Measurements from ENCODE around the gene TBC1D22B.
A peak's percentile ranks its signal among the peaks of the same experiment; 100 is the strongest.
"Not testable (repeated sequence)": the region's sequence is repeated elsewhere in the genome, so short reads cannot be mapped to it uniquely, and the experiment has no call there.

The TBC1D22B gene

DNA sequence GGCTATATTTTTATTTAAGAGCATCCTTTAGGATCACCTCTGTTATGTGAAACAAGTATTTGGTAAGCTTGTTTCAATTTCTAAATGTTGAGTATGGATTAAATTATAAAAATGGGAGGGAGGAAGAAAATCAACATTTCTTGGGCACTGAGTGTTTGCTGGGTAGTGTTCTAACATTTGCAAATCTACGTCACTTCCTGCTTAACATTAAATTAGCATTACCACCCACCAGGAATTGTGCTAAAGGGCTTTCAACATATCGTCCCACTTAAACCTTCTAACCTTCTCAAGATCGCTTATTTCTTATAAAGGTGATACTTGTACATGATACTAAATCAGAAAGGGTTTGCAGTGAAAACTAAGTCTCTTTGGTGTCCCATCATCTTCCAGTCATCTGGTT is 8.3 kb downstream of the TBC1D22B start:
- no peak for DNase-seq

- no peak for DNase-seq
Measured at GRCh38 chr6:37269105-37269504, 11.5 kb downstream of the TBC1D22B start.

DNA sequence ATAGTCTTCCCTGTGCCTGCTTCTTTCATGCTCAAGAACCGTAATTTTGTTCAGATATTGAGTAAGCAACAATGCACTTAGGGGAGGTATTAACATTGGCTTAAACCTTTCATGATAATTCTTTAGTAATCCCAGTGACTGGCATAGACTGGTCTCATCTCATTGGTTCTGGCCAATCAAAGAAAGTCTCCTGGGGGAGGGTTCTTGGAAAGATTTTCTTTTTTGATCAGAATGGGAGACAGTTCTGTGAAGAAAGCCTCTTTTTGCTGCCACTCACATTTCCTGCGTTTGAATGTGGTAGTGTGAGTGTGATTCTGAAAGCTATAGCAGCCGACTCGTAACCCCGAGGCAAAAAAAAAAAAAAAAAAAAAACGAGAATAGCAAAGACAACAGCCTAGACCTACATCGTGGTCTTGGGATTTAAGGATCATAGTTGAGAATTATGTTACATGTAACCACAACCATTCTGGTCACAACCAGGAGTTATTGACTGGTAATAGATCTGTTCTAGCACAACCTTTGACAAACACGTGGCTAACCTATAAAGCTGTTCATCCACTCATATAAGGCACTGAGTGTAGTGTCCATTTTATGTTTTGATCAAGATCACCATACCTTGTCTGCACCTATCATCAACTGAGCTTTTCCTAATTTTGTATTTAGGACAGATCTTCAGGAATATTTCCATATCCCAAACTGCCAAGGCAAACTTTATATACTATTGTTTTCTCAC is 15.4 kb downstream of the TBC1D22B start:
- no peak for DNase-seq

DNA sequence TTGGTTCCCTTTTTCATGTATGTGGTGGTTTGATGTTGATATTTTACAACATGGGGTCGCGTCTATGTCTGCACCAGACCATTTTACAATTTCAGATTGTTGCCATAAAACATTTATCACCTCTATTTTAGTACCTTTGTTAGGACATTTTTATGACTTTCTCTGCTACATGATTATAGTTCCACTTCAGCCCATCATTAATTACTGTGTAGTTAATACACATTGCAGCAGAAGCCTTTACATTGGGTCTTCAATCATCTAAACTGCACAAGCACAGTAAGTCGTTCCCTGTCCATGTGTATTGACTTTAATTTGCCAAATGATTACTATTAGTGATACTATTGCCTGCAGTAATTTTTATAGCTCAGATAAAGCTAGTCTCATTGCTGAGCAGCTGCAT is 16.1 kb downstream of the TBC1D22B start:
- no peak for DNase-seq

DNA sequence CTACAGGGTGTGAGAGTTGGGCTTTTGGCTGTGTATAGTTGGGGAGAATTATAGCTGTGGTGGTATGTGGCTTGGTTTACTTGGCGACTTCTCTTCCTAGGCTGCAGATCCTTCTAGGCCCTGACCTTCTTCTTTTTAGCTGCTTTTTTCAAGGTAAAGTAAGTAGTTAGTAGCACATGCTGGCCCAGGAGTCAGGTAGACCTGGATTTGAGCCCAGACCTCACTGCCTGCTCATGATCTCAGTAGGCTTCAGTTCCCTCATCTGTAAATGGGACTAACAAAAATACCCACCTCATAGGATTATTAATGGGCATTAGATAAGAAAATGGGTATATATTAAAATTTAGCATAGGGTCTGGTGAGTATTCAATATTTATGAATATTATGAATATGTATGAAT is 17.8 kb downstream of the TBC1D22B start:
- no peak for DNase-seq

GRCh38 chr6:37277001-37277409 is 19.4 kb downstream of the TBC1D22B start:
- no peak for DNase-seq

DNA sequence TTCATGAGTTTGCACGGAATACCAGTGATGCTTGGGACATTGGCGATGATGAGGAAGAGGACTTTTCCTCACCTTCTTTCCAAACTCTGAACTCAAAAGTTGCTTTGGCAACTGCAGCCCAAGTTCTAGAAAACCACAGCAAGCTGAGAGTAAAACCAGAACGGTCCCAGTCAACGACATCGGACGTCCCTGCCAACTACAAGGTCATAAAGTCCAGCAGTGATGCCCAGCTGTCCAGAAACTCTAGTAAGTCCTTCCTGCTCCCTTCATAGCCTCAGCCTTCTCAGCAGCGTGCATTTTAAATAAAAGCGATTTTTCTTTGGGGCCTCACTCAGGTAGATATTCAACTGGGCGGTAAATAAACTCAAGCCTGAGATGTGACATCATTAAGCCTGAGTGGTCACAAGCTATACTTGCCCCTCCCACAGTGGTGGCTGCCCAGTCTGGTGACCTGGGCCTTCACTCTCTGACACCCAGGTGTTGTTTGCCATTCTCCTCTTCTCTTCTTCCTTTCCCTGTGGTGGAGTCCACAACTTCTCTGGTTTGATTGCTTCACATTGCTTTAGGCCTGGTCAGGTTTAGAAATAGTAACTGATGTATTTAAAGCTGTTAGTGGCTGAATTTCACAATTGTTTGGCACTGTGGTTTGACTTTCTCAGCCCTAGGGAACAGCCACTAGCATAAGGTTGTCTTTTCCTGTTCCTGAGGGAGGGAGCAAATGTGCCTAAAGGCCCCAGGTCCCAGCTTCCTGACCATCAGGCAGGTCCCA is 22.0 kb downstream of the TBC1D22B start:
- DNase-seq = no peak

DNA sequence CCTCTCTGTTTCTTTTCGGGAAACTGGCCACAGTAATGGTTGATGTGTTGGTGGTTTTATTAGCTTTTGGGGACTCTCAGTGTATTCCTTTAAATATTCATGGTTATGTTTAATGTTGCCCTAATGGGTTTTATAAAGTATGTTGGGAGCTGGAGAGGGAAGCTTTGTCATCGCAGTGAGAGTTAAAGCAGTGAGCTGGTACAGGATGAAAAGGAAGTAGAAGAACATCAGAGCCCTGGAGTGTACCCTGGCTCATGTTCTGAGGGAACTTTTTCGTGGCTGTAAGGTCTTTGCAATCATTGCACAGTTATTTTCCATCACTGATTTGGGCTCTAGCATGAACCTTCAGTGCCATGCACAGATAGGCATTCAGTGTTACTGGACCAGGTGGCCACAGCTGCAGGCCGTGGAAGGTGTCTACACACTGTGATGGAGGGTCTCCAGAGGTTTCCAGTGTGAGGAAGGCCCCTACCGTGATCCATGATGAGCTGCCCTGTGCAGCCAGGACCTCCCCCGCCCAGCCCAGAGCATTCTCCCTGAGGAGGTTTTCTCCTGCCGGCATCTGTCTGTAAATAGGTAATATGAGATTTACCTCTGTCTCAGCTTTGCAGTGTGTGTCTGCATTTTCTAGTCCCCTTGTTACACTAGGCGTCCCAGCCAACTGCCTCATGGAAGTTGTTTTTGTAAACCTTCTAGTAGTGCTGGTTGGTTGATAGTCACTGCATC is 22.8 kb downstream of the TBC1D22B start:
- no peak for DNase-seq

DNA sequence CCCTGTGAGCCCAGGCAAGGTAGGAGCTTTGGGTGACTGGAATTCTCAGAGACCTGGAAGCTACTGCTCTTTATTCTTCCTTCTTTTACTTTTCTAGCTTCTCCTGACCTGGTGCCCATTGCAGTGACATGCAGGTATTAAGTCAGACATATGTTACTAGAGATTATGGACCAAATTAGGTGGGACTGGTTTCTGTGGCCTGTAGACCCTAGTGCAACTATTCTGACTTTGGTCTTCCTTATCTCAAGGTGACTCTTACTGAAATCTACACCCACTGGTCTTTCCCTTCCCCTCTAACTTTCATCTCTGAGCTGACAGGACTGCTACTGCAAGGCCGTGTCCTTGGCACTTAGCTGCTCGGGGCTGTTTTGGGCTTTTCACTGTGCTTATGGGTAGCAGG is 24.8 kb downstream of the TBC1D22B start:
- no peak for DNase-seq

DNA sequence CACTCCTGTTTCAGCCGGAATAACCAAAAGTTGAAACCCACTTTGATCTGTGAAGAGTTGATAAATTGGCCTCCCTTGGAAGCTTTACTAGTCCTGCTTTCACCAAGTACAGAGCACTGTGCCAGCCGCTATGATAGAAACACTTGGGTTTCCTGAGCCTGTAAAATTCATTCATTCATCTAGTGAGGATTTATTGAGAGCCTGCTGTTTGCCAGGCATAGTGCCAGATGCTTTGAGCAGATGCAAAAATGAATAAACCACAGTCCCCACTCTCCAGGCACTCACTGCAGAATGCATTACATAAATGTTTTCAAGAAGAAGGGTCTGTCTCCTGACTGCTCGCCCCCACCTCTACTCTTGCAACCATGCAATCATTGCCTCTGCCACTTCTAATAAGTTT is 25.7 kb downstream of the TBC1D22B start:
- DNase-seq = peak in 6 of 56 donors; percentile 4 to 44 (median 38)

GRCh38 chr6:37283671-37284151 is 26.1 kb downstream of the TBC1D22B start:
- DNase-seq = peak in 46 of 56 donors; percentile 3 to 76 (median 33)

DNA sequence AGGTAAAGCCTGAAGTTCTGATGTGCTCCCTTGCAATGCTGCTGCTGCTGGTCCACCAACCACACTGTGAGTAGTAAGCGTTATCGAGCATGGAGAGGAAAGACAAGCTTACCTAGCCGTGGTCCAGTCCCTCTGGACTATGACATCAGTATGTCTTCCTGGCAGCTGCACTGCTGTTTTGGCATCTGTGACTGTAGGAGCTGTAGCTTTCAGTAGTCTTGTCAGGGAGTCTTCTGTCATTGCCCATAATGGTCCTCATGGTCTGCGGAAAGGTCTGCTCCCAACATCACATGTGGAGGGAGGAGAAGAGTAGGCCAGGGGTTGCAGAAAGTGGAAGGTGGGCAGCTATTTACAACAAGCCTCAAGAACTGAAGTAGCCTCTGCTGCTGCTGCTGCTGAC is 27.2 kb downstream of the TBC1D22B start:
- DNase-seq = no peak

GRCh38 chr6:37285861-37286311 is 28.3 kb downstream of the TBC1D22B start:
- no peak for DNase-seq

GRCh38 chr6:37287519-37288157 is 30.1 kb downstream of the TBC1D22B start:
- no peak for DNase-seq

DNA sequence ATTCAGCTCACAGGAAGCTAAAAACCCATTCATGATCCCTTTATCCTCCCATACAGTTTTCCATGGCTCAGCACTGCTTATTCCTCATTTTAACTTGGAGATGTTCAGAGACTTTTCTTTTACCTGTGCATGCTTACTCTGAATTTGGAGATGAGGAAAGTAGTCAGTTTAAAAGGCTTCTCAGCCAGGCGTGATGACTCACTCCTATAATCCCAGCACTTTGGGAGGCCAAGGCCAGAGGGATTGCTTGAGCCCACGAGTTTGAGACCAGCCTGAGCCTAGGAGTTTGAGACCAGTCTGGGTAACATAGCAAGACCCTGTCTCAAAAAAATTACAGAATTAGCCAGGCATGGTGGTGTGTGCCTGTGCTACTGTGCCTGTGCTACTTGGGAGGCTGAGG is 30.7 kb downstream of the TBC1D22B start:
- DNase-seq = no peak

DNA sequence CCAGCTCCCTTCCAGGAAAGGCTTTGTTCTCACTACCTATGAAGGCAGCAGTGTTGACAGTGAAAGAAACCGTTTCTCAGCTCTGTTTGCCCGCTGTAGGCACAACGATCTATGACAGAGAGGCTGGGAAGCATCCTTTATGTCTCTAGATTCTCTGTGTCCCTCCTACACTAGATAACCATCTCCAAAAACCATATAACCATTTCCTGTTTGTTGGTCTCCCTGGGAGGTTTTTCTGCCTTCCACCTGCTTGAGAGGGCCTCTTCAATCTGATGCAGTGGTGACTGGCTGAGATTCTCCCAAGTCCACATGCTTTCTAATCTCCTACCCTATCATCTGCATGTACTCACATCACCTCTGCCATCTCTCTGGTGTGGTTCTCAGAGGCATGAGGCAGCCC is 32.4 kb downstream of the TBC1D22B start:
- no peak for DNase-seq

GRCh38 chr6:37293426-37293825 is 35.9 kb downstream of the TBC1D22B start:
- DNase-seq = no peak

DNA sequence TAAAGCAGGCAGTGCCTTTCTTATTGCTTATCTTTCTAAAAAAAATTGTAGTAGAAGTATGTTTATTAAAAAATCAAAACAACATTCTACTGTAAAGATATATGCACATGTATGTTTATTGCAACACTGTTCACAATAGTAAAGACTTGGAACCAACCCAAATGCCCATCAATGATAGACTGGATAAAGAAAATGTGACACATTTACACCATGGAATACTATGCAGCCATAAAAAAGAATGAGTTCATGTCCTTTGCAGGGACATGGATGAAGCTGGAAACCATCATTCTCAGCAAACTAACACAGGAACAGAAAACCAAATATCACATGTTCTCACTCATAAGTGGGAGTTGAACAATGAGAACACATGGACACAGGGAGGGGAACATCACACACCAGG is 40.1 kb downstream of the TBC1D22B start:
- not testable (repeated sequence) for DNase-seq

- DNase-seq = no peak
Measured at GRCh38 chr6:37298958-37299357, 41.4 kb downstream of the TBC1D22B start.

GRCh38 chr6:37299990-37300389 is 42.4 kb downstream of the TBC1D22B start:
- no peak for DNase-seq

GRCh38 chr6:37302086-37302686 is 44.6 kb downstream of the TBC1D22B start:
- DNase-seq = no peak

Data from amygdala (tissue), 56 donors.